ENCODE data around the gene KIF26A.

The KIF26A gene

DNA sequence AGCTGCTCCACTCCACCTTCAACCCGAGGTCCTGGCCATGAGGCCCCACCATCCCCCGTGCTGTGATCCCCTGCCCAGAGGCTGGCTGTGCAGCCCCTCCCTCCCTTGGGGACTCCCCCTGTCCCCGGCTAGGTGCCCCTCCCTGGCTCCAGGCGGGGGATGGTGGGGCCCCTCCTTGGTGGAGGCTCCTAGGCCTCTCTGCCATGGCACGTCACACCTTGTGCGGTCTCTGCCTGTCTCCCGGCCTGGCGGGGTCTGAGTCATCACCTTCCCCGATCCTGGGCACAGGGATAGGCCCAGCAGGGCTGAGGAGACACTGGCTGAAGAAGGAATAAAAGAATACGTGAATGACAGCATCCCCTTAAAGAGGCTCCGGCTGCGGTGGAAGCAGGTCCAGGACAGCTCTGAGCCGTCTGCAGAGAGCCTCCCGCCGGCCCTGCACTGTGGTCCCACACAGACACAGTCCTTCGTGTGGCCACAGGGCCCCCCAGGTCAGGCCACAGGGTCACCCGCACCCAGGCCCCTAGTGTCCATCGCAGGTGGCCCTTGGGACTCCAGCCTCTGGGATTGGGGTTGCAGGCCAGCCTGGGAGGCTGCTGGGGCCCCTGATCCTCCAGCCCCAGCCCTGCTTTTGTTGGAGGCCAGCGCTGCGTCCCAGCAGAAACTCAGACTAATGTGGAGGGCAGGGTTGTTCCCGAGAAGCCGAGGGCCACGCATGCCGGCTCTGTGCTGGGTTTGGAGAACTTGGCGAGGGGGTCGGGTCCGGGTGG lies 43.6 kb downstream of the KIF26A start:
- FAIRE-seq = no peak

DNA sequence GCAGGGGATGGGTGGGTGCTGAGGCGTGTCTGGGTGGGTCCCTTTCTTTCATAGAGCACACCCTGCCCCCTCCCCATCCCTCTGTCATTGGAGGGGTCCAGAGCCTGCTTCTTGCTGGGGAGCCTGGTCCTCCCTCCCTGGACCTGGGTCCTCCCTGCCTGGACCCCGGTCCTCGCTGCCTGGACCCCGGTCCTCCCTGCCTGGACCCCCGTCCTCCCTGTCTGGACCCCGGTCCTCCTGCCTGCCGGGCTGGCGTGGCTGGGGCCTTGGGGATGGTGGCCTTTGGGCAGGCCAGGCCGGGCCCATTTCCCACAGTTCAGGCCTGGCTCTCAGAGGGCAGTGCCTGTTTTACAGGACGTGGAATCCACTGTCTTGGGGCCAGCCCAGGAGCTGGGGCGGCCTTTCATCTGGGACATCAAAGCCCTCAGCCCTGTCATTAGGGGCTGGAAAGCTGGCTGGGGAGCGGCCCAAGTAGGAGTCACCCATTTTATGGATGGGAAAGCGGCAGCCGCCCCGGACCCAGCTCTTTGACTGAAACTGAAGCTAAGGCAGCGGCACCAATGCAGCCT lies 44.6 kb downstream of the KIF26A start:
- FAIRE-seq = no peak

DNA sequence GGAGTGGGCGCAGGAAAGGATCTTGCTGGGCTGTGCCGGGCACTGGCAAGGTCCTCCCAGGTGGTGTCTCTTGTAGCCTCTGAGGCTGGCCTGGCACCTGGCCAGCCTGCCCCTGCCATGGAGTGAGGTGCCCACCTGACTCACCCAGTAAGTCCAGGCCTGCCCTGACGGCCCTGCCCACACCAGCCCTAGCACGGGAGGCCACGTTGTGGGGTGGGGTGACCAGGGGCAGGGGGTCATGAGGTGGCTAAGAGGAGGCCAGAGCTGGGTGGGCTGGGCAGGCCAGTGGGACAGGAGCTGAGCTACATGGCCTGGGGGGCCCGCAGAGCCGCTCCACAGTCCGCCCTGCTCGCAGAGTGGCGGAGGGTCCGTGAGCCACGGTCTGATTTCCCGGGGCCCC lies 45.4 kb downstream of the KIF26A start:
- no peak for FAIRE-seq

DNA sequence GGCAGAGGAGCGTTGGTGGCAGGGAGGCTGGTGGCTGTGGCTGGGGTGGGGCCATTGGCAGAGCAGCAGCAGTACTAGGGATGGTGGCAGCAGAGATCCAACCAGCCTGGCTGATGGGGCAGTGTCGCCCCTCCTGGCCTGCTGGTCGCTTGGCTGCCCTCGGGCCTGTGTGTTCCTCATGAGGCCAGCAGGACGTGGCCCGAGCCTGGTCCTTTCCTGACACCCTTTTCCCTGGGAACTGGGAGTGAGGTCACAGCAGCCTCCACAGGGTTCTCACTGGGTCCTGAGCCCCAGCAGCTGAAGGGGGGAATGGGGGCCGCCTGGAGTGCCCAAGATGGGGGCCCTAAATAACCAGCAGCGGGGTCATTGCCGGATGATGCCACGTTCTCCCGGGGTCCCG lies 46.1 kb downstream of the KIF26A start:
- no peak for FAIRE-seq

DNA sequence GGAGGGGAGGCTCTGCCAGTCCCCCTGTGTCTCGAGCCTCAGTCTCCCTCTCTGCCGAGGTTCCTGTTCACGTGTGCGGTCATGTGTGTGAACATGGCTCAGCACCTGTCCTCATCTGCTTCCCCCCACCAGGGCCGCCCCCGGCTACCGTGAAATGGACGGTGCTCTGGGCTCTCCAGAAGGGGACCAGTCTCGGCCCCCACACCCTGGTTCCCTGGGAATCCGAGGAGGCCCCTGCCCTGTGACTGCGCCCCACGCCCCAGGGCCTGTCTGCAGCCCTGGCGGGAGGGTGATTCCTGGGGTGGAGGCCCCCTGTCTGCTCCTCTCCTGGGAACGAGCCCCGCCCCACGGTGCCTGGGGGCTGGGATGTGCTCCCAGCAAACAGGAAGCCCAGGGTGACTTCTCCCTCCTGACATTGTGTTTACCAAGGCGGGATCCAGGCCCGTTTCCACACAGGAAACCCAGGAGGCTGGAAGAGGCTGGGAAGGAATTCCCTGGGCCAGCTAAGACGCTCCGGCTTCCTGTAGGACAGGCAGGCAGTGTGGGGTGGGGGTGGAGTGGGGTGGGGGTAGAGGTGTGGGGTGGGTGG lies 46.6 kb downstream of the KIF26A start:
- FAIRE-seq = no peak

DNA sequence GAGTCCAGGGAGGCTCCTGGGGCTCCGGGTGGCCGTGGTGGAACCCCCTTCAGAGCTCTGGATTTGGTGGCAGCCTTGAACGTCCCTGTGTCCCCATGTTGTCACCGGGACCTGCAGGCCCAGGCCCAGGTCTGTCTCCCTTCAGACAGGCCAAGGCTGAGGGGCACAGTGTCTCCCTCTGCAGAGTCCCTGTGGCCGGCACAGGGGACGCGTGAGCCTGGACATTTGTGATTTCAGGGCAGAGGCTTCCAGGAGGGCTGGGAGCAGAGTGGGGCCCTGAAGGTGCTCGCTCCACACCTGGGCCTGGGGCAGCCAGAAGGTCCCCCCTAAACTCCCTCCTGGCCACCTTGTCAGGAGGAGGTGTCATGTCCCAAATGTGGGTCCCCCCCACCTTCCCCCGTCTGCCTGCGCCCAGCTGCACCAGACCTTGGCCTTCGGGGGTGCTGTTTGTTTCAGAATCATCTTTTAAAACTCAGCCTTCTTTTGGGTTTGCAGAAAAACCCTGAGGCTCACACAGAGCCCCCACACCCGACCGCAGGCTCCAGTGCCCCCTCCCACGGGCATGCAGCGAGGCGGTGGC lies 47.6 kb downstream of the KIF26A start:
- FAIRE-seq = no peak

DNA sequence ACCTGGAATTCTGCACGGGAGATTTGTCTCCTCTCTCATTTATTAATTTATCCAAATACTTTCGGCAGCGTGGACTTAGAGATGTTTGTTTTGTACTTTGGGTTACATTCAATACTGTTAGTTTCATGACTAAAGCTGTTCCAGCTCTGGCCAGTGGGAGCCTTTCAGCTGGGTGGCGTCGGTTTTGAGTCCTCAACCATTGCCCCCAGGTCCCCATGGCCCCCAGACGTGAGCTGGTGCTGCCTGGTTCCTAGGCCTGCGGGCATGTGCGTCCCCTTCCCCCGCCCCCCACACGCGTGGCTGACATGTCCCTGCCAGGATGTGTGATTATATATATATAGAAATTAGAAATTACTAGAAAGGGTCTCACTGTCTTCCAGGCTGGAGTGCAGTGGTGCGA lies 48.2 kb downstream of the KIF26A start:
- FAIRE-seq = no peak

DNA sequence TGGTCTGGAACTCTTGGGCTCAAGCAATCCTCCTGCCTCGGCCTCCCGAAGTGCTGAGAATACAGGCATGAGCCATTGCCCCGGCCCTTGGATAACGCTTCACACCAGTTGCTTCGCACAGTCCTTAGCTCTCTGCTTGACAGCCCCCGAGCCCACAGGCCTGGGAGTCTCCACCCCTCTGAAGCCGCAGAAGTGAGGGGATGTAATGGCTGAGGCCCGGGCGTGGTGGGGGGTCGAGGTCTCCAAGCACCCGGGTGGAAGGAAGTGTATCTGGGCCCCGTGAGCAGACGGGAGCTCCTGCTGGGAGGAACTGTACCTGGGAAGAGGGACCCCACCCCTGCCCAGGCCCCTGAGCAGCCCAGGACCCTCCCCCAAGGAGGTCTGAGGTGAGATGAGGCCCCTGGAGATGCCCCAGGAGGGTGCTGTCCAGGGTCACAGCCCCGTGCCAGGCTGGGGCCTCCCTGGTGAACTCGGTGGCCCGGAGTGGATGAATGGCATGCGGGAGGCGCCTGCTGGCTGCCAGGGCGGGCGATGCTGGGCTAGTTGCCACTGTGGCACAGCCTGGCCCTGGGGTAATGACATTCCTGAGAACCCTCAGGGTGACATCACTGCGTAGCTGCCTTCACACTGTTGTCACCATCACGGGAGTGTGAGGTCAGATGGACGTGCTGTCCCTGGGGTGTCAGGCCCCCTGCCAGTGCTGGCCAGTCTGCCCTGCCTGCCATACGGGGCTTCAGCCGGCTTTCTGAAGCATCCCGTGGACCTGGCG lies 48.9 kb downstream of the KIF26A start:
- FAIRE-seq = no peak

DNA sequence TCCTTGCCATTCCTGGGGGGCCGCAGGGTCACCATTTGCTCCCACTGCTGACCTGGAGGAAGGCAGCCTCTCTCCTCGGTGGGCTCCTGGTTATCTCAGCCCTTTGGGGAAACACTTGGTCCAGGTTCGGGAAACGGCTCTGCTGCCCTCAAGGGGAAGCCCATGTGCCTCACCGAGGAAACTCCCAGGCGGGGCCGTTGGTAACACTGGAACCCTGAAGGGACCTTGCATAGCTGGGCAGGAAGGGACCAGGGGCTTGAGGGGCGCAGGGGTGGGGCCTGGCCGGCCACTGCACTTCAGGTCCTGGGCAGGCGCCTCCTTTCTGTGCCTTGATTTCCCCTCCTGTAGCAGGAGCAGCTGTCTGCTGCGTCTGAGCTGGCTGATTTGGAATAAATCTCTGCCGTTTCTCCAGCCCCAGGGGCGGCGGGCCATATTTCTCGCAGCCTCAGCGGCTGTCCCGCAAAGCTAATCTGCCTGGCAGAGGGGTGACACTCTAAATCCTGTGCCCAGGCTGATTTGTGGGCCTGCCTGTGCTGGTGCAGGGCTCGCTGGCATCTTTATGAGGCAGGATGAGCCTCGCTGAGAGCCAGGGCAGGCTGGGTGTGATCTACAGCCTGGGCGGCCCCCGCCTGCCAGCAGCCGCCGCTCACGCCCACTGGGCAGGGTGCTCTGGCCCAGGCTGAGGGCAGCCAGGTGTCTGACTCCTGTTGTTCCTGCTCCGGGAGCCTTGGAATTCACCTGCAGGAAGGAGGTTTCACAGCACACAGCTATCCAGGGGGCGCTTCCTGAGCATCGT lies 49.7 kb downstream of the KIF26A start:
- no peak for FAIRE-seq

DNA sequence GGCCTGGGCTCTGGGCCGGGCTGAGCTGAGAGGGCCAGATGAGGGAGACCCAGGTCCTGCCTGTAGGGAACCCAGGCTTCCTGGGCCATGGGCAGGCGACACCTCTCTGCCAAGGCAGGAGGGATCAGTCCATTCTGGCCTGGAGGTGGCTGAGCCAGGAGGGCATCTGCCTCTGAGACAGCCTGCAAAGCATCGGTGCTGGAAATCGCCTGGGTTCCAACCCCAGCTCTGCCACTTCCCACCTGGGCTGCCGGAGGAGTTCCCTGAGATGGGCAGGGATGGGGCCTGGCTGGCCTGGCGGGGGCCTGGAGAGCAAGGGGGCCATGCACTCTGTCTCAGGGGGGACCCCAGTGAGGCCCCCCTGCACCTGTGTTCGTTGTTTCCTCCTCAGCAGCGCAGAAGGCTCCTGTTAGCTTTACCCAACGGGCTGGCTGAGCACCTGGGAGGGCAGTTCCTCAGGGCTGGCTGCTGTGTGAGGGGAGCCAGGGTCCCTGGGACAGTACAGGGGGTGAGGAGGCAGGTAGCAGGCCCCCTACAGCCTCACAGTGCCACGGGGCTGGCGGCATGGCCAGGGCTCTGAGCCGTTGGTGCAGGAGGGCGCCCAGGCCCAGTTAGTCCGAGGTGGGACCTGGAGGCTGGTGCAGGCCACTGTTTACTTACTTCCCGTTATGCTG lies 50.5 kb downstream of the KIF26A start:
- FAIRE-seq = no peak

DNA sequence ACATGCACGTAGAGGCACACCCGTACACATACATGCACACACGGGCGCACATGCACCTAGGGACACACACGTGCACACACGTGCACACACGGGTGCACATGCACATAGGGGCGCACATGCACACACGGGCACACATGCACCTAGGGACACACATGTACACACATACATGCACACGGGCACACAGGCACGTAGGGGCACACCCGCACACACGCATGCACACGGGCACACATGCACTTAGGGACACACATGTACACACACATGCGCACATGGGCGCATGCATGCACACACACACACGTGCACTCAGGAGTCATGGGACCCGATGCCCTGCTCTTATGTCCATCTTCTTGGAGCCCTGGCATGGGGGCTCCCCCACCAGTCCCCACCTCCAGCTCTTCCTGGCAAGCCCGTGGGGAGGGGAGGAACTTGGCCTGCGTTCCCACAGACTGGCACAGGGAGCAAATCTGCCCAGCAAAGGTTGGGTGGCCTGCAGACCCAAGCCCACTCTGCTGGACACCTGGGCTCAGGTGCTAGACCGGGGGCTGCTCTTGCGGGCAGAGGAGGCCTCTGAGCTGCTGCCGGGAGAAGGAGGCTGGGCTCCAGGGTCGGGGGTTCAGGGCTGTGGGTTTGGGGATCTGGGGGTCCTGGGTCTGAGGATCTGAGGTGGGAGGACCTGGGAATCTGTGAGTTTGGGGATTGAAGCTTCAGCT lies 51.4 kb downstream of the KIF26A start:
- FAIRE-seq = no peak

DNA sequence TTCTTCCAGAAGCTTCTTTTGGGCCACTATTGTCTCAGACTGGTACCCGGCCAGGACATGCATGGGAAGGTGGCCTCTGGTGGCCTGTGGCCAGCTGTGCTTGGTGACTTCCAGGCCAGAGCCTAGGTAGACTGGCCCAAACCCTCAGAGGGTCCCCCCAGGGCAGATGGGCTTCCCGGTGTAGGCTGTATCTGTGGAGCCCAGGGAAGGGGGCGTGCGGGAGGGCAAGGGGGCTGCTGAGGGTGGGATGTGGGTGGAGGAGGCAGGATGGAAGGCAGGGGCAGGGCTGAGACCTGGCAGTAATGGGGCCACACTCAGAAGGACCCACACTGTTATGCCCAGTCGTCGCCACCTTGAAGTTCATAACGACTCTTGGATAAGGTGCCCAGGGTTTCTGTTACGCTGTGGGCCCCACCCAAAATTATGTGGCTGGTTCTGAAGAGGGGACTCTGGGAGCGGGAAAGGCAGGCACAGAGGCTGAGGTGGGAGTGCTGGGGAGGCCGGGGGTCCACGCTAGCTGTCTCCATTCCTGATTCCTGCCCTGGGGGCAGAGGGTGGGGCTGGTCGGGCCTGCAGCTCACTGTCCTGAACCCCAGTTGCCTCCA lies 52.1 kb downstream of the KIF26A start:
- no peak for FAIRE-seq

DNA sequence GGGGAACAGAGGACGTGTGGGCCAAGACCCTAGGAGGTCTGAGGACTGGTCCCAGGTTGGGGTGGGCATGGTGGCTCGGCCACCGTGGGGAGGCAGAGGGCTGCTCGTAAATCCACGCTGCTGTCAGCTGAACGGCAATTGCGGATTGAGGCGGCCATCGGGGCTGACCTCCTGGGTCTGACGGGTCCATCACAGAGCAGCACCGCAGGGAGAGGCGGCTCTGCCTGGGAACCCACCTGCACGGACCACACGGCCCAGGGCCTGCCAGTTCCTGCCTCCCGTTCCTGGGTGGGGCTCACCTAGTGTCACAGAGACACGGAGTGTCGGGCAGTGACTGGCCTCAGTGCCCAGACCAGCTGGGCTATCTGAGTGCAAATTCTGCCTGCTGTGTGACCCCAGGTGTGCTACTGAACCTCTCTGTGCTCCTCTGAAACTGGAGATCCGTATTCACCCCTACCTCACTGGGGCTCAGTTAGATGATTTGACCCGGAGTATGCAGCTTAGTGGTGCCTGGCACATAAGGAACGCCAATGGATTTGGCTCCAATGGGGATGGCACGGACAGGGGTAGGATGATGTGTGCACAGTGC lies 53.1 kb downstream of the KIF26A start:
- no peak for FAIRE-seq

DNA sequence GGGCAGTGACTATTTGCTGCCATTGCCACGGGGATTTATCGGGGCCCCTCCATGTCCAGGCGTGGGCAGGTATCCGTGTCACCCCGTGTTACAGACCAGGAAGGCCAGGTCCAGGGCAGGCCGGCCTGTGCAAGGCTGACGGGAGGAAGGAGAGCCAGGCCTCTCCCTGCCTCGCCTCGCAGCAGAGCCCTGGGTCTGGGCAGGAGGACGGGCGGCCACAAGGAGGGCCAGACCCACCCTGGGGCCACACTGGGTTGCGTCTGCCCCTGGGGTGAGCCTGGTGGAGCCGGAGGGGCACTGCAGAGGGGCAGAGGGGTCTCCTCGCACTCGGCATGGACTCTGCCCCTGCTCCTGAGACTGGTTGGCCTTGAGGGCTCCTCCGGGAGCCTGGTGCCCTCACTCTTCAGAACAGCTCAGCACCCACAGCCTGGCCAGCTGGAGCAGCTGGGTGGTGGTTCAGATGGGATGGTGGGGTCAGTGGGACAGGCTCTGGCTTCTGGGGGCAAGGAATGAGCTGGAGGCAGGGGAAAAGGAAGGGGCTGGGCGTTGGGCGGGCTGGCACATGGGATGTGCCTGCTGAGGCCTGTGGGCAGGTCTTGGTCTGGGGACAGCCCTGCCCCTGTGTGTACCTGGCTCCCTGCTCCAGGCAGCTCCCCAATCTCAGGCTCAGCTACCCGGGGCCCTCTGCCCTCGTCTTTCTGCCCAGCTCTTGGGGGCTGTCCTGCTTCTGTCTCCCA lies 53.9 kb downstream of the KIF26A start:
- FAIRE-seq = no peak

DNA sequence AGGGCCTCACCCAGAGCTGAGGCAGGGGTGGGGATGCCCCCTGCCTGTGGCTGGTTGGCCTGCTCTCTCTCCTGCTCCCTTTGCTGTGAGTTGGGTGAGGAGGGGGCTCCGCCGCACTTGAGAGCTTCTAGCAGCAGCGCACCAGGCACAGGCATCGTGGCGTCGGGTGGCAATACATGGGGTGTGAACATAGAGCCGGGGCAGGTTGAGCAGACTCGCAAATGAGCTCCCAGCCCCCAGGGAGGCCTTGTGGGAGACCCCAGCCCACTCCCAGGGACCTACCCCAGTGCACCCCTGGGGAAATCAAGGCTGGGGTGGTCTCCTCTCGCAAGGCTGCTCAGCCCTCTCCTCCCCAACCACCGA lies 54.5 kb downstream of the KIF26A start:
- no peak for FAIRE-seq

DNA sequence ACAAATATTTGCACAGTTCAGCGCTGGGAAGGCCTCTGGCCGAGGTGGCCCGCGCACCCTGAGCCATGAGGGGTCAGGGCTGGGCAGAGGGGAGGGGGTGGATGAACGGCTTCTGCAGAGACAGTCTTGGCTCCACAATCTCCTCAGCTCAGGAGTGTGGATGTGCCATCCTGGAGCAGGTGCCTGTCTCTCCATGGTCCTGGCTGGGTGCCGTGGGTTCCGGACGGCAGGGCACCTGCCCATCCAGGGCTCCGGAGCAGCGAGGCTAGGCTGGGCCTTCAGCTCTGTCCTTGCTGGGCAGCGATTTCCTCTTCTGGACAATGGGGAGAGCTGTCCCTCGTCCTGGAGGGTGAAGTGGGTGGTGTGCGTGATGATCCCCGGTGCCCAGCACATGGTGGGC lies 55.6 kb downstream of the KIF26A start:
- no peak for FAIRE-seq

DNA sequence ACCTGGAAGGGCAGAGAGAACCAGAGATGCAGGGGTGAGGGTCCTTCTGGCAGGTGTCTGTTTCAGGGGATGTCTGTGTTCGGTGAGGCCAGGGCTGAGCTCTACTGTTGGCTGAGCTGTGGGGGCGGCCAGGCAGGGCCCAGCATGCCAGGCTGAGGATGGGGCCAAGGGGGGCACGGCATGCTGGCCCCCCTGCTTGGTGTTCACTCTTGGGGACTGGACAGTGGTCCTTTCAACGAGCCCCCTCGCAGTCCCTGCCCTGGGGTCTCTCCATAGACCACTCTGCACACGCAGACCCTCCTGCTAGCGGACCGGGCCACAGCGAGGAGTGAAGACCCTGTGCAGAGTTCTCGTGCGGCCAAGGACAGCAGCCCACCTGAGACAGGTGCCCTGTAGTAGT lies 56.3 kb downstream of the KIF26A start:
- FAIRE-seq = no peak

DNA sequence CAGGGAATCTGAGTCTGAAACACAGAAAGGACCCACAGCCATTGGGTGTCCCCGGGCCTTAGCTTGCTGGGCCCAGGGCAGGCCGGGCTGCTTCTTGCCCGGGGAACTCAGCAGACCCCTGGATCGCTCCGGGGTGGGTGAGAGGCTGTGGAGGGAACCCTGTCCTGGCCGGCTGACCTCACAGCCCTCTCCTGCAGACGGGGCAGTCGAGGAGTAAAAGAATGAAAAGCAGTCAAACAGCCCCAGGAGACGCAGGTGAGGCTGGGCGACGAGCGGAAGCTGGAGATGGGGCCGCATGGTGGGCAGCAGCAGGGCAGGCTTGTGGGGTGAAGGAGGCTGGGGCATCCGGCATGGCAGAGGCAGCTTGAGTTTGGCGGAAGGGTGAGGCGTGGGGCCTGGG lies 57.0 kb downstream of the KIF26A start:
- no peak for FAIRE-seq

DNA sequence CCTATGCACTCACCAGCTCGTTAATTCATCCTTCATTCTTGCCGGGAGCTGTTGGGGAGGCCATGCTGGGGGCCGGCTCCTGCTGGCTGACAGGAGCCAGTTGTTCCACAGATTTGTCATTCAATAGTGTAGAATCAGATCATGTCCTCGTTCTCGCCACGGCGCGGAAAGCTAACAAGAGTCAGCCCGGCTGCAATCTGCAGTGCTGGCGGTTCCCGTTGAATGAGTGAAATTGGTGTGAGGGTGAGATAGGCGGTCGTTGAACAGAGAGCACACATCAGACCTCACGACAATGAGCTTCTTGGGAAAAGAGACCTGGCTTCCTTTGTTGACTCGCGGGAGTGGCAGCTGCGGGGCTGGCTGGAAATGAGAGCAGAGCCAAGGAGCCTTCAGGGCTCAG lies 57.5 kb downstream of the KIF26A start:
- FAIRE-seq = no peak
